ENCODE data around the gene DBF4B. TPM values are rescaled to one million over a fixed set of nuclear protein-coding genes. Genes with fewer than 3 reads are reported as not detected.

DBF4B gene
- total and polyA plus RNA-seq, 2 of the 13 experiments (the other 11 are each of a cell fraction or from before 2014, with no cell fraction given), result 11.7 to 13.2 TPM

DNA sequence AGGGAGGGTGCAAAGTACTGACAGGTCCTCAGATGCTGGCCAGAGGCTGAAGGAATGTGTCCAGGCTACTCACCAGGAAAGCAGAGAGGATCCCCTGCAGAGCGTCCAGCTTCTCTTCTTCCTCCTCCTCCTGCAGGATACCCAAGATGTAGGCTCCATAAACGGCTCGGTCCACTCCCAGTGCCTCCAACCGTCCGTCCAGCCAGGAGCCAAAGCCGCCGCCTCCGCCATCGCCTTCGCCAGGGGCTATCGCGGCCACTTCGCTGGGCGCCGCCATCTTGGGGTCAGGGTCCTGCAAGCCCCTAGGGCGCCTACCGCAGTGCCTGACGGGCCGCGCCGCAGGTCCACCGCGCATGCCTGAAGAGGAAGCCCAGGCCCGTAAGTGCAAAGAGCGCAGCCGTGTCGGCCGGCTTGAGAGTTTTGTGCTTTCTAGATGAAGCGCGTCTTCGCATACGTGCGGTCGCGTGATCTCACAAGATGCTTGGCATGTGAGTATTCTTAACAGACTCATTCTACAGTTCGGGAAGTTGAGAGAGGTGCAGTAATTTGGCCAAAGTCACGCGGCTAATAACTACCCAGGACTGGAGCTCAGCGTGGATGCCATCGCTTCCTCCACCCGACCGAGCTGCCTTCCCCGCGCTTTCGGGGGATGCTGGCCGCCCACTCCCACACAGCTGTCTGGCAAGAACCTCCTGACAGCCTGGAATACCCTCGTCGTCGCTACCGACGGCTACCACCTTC lies 18.8 kb upstream of the DBF4B start, which contains the start of gene CCDC43 (continued):
- TF ChIP-seq SNAPC2 (CRISPR knock-in tag; IDR thresholded peaks at IDR 0.05) (peak; percentile 91), ZHX1 (CRISPR knock-in tag; IDR thresholded peaks at IDR 0.05; ENCODE audit: low read depth) (no peak), ZC3H4 (CRISPR knock-in tag; IDR thresholded peaks at IDR 0.05; ENCODE audit: borderline replicate concordance) (no peak), MAFF (IDR thresholded peaks at IDR 0.05; ENCODE audit: low read depth, low read length) (no peak), ZNF431 (CRISPR knock-in tag; IDR thresholded peaks at IDR 0.05; ENCODE audit: borderline replicate concordance, low read depth) (peak; percentile 40), ZNF703 (CRISPR knock-in tag; IDR thresholded peaks at IDR 0.05; ENCODE audit: borderline replicate concordance) (peak; percentile 92; the same call in 1 of the 2 replicates), SALL1 (CRISPR knock-in tag; IDR thresholded peaks at IDR 0.05) (peak; percentile 93), IRF9 (CRISPR knock-in tag; IDR thresholded peaks at IDR 0.05; ENCODE audit: borderline replicate concordance) (peak; percentile 98), HNF1B (CRISPR knock-in tag; IDR thresholded peaks at IDR 0.05) (peak; percentile 88), KDM2A (CRISPR knock-in tag; IDR thresholded peaks at IDR 0.05; ENCODE audit: borderline replicate concordance, low read depth) (peak; percentile 92), ZNF264 (CRISPR knock-in tag; IDR thresholded peaks at IDR 0.05) (peak; percentile 87; the same call in 1 of the 2 replicates), ZNF782 (CRISPR knock-in tag; IDR thresholded peaks at IDR 0.05; ENCODE audit: borderline replicate concordance) (peak; percentile 87; the same call in 1 of the 2 replicates), ZNF883 (CRISPR knock-in tag; IDR thresholded peaks at IDR 0.05; ENCODE audit: not compliant biosample characterization) (peak; percentile 98), ZGPAT (CRISPR knock-in tag; IDR thresholded peaks at IDR 0.05) (peak; percentile 91), NCOR1 (IDR thresholded peaks at IDR 0.05; ENCODE audit: borderline replicate concordance, low read length) (peak; percentile 45; the same call in 1 of the 2 replicates), FOXA3 (CRISPR knock-in tag; IDR thresholded peaks at IDR 0.05) (peak; percentile 41; the same call in 1 of the 2 replicates), ZNF274 (CRISPR knock-in tag; IDR thresholded peaks at IDR 0.05) (peak; percentile 95)
- TF ChIP-seq, protein P1, sequence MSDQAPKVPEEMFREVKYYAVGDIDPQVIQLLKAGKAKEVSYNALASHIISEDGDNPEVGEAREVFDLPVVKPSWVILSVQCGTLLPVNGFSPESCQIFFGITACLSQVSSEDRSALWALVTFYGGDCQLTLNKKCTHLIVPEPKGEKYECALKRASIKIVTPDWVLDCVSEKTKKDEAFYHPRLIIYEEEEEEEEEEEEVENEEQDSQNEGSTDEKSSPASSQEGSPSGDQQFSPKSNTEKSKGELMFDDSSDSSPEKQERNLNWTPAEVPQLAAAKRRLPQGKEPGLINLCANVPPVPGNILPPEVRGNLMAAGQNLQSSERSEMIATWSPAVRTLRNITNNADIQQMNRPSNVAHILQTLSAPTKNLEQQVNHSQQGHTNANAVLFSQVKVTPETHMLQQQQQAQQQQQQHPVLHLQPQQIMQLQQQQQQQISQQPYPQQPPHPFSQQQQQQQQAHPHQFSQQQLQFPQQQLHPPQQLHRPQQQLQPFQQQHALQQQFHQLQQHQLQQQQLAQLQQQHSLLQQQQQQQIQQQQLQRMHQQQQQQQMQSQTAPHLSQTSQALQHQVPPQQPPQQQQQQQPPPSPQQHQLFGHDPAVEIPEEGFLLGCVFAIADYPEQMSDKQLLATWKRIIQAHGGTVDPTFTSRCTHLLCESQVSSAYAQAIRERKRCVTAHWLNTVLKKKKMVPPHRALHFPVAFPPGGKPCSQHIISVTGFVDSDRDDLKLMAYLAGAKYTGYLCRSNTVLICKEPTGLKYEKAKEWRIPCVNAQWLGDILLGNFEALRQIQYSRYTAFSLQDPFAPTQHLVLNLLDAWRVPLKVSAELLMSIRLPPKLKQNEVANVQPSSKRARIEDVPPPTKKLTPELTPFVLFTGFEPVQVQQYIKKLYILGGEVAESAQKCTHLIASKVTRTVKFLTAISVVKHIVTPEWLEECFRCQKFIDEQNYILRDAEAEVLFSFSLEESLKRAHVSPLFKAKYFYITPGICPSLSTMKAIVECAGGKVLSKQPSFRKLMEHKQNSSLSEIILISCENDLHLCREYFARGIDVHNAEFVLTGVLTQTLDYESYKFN (CRISPR knock-in tag; conservative IDR thresholded peaks at IDR 0.05), result peak; percentile 52

Data from HepG2 (cell line).